ENCODE data around the gene CYP24A1.

Gene CYP24A1

DNA sequence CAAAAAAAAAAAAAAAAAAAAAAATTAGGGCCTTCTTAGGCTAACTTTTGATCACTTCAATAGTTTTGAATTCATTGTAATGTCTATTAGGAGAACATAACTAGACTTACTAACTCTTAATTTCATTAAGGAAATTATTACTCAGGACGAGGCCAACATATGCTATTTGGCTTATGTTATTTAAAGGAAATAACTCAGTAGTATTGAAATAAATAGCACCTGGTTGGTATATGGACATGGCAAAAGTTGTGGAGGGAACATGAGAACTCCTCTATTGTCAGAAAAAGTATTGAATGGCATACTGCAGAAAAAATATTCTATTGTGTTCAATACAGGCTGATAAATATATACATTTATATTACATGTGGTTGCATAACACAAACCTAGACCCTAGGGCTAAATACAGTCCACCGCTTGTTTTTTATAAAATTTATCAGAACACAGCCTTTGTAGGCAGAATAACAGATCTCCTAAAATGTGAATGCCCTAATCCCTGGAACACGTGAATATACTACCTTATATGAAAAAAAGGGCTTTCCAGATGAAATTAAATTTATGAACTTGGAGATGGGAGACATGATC lies 18.0 kb downstream of the CYP24A1 start:
- no peaks in the 10 kb centered on the region for H3K36me3 ChIP-seq (ENCODE audit: insufficient read depth, low read length)
- H3K4me3 ChIP-seq (ENCODE audit: low read depth, low read length, poor library complexity, severe bottlenecking) = no peak overlapping the region
- H3K4me2 ChIP-seq (ENCODE audit: low read length) = no peak overlapping the region
- TF ChIP-seq, protein P1, sequence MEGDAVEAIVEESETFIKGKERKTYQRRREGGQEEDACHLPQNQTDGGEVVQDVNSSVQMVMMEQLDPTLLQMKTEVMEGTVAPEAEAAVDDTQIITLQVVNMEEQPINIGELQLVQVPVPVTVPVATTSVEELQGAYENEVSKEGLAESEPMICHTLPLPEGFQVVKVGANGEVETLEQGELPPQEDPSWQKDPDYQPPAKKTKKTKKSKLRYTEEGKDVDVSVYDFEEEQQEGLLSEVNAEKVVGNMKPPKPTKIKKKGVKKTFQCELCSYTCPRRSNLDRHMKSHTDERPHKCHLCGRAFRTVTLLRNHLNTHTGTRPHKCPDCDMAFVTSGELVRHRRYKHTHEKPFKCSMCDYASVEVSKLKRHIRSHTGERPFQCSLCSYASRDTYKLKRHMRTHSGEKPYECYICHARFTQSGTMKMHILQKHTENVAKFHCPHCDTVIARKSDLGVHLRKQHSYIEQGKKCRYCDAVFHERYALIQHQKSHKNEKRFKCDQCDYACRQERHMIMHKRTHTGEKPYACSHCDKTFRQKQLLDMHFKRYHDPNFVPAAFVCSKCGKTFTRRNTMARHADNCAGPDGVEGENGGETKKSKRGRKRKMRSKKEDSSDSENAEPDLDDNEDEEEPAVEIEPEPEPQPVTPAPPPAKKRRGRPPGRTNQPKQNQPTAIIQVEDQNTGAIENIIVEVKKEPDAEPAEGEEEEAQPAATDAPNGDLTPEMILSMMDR (IDR thresholded peaks at IDR 0.05; ENCODE audit: low read length) = no peak
- no peak for TF ChIP-seq EZH2 (IDR thresholded peaks at IDR 0.05; ENCODE audit: borderline replicate concordance, low read length)
- H4K20me1 ChIP-seq (ENCODE audit: insufficient read depth, low read length) = no peaks in the 10 kb centered on the region
- H3K4me1 ChIP-seq (ENCODE audit: insufficient read depth, low read length, severe bottlenecking) = no peaks in the 10 kb centered on the region
- H3K27ac ChIP-seq (ENCODE audit: low read depth, low read length, poor library complexity, severe bottlenecking) = no peak overlapping the region
- H3K27me3 ChIP-seq (ENCODE audit: insufficient read depth, low read length) = peaks cover 8% of the 10 kb centered on the region; the same call in 1 of the 2 replicates
- no peaks in the 10 kb centered on the region for H3F3A ChIP-seq (ENCODE audit: insufficient read depth, low read length)
- H3K9ac ChIP-seq (ENCODE audit: low read length) = no peak overlapping the region
- no peaks in the 10 kb centered on the region for H3K9me3 ChIP-seq (ENCODE audit: low read length)
- H3K79me2 ChIP-seq (ENCODE audit: insufficient read depth, low read length) = no peaks in the 10 kb centered on the region
- no peaks in the 10 kb centered on the region for H3K9me2 ChIP-seq (ENCODE audit: low read depth, low read length)
- H2AFZ ChIP-seq (ENCODE audit: low read length) = no peak overlapping the region

DNA sequence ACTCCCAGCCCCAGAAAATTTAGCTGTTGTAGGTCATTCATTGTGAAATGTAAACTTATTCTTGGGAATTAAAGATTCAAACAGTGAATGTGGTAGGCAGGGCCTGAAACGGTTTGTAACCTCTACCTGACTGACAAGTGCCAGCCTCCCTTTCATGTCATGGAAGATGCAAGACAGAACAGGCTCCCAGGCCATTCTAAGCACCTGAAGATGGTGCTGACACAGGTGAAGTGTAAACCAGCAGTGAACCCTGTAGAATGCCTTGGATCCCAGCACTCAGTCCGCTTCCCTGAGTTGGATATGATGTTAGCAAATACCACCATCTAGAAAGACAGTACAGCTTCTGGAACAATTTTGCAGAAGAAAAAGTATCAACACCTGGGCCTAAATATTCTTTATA lies 19.3 kb downstream of the CYP24A1 start:
- no peaks in the 10 kb centered on the region for H3F3A ChIP-seq (ENCODE audit: insufficient read depth, low read length)
- H3K4me2 ChIP-seq (ENCODE audit: low read length) = no peak overlapping the region
- H3K27ac ChIP-seq (ENCODE audit: low read depth, low read length, poor library complexity, severe bottlenecking) = no peak overlapping the region
- no peak overlapping the region for H3K9ac ChIP-seq (ENCODE audit: low read length)
- no peak overlapping the region for H2AFZ ChIP-seq (ENCODE audit: low read length)
- no peaks in the 10 kb centered on the region for H3K9me2 ChIP-seq (ENCODE audit: low read depth, low read length)
- no peaks in the 10 kb centered on the region for H4K20me1 ChIP-seq (ENCODE audit: insufficient read depth, low read length)
- no peaks in the 10 kb centered on the region for H3K36me3 ChIP-seq (ENCODE audit: insufficient read depth, low read length)
- H3K79me2 ChIP-seq (ENCODE audit: insufficient read depth, low read length) = no peaks in the 10 kb centered on the region
- H3K4me1 ChIP-seq (ENCODE audit: insufficient read depth, low read length, severe bottlenecking) = no peaks in the 10 kb centered on the region
- peaks cover 8% of the 10 kb centered on the region; the same call in 1 of the 2 replicates for H3K27me3 ChIP-seq (ENCODE audit: insufficient read depth, low read length)
- no peak for TF ChIP-seq EZH2 (IDR thresholded peaks at IDR 0.05; ENCODE audit: borderline replicate concordance, low read length)
- TF ChIP-seq, protein P1 (IDR thresholded peaks at IDR 0.05; ENCODE audit: low read length) = no peak
- H3K4me3 ChIP-seq (ENCODE audit: low read depth, low read length, poor library complexity, severe bottlenecking) = no peak overlapping the region
- H3K9me3 ChIP-seq (ENCODE audit: low read length) = no peaks in the 10 kb centered on the region

DNA sequence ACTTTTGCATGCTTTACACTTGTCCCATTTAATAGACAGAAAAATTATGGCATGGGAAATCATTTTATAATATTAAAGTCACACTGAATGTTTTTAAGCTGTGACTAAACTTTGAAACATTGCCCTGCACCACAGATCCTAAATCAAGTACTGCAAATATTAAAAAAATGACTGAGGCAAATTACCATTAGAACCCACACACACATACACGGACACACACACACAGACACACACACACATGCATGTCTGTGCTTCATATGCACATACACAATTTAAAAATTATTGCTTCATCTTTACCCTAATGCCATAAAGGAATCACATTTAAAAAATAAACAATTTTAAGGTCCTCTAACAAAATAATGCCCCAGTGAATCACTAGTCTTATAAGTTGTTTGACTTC lies 19.9 kb downstream of the CYP24A1 start:
- no peaks in the 10 kb centered on the region for H3K9me3 ChIP-seq (ENCODE audit: low read length)
- no peaks in the 10 kb centered on the region for H4K20me1 ChIP-seq (ENCODE audit: insufficient read depth, low read length)
- H3K4me2 ChIP-seq (ENCODE audit: low read length) = no peak overlapping the region
- H3F3A ChIP-seq (ENCODE audit: insufficient read depth, low read length) = no peaks in the 10 kb centered on the region
- no peaks in the 10 kb centered on the region for H3K9me2 ChIP-seq (ENCODE audit: low read depth, low read length)
- H2AFZ ChIP-seq (ENCODE audit: low read length) = no peak overlapping the region
- peaks cover 8% of the 10 kb centered on the region; the same call in 1 of the 2 replicates for H3K27me3 ChIP-seq (ENCODE audit: insufficient read depth, low read length)
- H3K4me1 ChIP-seq (ENCODE audit: insufficient read depth, low read length, severe bottlenecking) = no peaks in the 10 kb centered on the region
- no peak overlapping the region for H3K27ac ChIP-seq (ENCODE audit: low read depth, low read length, poor library complexity, severe bottlenecking)
- no peak overlapping the region for H3K4me3 ChIP-seq (ENCODE audit: low read depth, low read length, poor library complexity, severe bottlenecking)
- H3K79me2 ChIP-seq (ENCODE audit: insufficient read depth, low read length) = no peaks in the 10 kb centered on the region
- TF ChIP-seq, protein P1 (IDR thresholded peaks at IDR 0.05; ENCODE audit: low read length) = no peak
- TF ChIP-seq EZH2 (IDR thresholded peaks at IDR 0.05; ENCODE audit: borderline replicate concordance, low read length) = no peak
- no peak overlapping the region for H3K9ac ChIP-seq (ENCODE audit: low read length)
- no peaks in the 10 kb centered on the region for H3K36me3 ChIP-seq (ENCODE audit: insufficient read depth, low read length)
